GM18517 (cell line): Measurements from ENCODE around the gene BAZ1B.
A peak's percentile ranks its signal among the peaks of the same experiment; 100 is the strongest.
"Not testable (repeated sequence)": the region's sequence is repeated elsewhere in the genome, so short reads cannot be mapped to it uniquely, and the experiment has no call there.

ENCODE experiments used
- ATAC-seq: cut with Tn5 transposase; IDR thresholded peaks from one replicate; pipeline ENCODE4 v1.9.1; 2021; ENCODE audit warnings: mild to moderate bottlenecking, moderate library complexity; ENCODE audit not compliant: unreplicated experiment

The BAZ1B gene

DNA sequence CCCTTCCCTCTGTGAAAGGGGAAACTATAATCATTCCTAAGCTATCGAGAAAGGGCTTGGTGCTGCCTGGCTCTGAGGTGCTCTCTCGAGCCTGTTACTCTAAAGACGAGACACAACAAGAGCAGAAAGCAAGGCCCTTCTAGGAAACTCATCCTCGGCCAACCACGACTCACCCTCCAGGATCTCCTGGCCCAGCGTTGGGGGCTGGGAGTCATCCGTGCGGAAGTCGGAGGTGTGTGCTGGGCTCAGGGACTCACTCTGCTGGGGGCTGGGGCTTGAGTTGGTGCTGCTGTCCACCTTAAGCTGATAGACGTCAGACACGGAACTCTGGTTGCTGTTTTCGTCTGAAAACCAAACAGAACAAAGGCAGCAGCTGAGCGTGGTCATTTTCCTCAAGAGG is 17.6 kb upstream of the BAZ1B start:
- ATAC-seq, result no peak

GRCh38 chr7:73538510-73538909 is 16.4 kb upstream of the BAZ1B start:
- not testable (repeated sequence) for ATAC-seq

GRCh38 chr7:73537051-73537450 is 15.0 kb upstream of the BAZ1B start:
- no peak for ATAC-seq

GRCh38 chr7:73536479-73536878 is 14.4 kb upstream of the BAZ1B start:
- ATAC-seq, result no peak

- not testable (repeated sequence) for ATAC-seq
Measured at GRCh38 chr7:73535918-73536317, 13.8 kb upstream of the BAZ1B start.

DNA sequence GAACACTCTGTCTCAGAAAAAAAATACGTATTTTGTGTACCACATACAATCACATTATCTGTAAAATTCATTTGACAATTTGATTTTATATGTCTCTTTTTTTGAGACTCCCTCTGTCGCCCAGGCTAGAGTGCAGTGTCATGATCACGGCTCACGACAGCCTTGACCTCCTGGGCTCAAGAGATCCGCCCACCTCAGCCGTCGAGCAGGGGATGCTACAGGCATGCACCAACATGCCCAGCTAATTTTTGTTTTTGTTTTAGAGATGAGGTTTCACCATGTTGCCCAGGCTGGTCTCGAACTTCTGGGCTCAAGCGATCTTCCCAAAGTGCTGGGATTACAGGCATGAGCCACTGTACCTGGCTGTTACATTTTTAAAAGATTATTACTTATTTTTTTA is 11.6 kb upstream of the BAZ1B start:
- ATAC-seq, result no peak

DNA sequence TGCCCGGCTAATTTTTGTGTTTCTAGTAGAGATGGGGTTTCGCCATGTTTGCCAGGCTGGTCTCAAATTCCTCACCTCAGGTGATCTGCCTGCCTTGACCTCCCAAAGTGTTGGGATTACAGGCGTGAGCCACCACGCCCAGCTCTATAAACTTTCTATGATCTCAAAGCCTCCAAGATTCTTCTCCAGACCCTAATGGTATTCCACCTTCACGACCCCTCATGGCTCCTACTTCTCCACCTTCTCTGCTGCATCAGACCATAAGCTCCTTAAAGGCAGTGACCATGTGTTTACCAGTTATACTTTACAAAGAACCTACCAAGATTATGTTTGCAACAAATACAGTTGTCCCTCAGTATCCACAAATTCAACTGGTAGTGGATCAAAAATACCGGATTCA is 10.1 kb upstream of the BAZ1B start:
- no peak for ATAC-seq

- no peak for ATAC-seq
Measured at GRCh38 chr7:73530800-73531199, 8.7 kb upstream of the BAZ1B start.

DNA sequence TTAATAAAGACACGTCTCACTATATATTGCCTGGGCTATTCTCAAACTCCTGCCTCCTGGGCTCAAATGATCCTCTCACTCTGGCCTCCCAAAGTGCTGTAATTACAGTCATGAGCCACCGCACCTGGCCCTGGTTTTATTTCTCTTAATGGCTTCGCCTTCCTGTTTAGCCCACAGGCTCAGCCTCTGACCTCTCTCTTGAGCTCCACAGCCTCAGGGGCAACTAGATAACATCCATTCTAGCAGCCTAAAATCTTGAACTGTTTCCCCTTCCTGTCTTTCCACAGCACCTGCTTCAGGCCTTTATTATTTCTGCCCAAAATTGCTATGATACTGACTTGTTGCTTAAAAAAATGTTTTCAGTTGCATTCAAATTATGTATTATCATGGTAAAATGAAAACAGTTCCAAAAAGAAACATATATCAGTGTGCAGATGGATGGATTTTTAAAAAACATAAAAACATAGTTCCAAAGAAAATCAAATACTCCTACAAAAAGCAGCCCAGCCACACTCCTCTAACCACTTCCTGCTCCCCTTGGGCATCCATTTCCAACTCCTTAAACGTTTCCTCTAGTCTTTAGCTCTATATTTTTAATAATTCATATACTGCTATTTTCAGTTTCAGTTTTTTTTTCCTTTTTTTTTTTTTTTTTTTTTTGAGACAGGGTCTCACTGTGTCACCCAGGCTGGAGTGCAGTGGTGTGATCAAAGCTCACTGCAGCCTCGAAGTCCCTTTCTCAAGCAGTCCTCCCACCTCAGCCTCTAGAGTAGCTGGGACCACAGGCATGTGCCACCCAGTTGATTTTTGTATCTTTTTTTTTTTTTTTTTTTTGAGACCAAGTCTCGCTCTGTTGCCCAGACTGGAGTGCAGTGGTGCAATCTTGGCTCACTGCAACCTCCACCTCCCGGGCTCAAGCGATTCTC is 5.1 kb upstream of the BAZ1B start:
- no peak for ATAC-seq

DNA sequence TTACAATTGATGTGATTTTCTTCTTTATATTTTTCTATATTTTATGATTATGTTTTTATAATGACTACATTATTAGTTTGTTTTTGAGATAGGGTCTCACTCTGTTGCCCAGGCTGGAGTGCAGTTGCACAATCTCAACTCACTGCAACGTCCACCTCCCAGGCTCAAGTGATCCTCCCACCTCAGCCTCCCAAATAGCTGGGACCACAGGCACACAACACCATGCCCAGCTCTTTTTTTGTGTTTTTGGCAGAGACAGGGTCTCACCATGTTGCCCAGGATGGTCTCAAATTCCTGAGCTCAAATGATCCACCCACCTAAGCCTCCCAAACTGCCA is 4.0 kb upstream of the BAZ1B start:
- not testable (repeated sequence) for ATAC-seq

- ATAC-seq, result peak; percentile 47
Measured at GRCh38 chr7:73521636-73522104, 423 bp downstream of the BAZ1B start.

GRCh38 chr7:73520673-73521635 is 1.1 kb downstream of the BAZ1B start:
- ATAC-seq, result no peak

DNA sequence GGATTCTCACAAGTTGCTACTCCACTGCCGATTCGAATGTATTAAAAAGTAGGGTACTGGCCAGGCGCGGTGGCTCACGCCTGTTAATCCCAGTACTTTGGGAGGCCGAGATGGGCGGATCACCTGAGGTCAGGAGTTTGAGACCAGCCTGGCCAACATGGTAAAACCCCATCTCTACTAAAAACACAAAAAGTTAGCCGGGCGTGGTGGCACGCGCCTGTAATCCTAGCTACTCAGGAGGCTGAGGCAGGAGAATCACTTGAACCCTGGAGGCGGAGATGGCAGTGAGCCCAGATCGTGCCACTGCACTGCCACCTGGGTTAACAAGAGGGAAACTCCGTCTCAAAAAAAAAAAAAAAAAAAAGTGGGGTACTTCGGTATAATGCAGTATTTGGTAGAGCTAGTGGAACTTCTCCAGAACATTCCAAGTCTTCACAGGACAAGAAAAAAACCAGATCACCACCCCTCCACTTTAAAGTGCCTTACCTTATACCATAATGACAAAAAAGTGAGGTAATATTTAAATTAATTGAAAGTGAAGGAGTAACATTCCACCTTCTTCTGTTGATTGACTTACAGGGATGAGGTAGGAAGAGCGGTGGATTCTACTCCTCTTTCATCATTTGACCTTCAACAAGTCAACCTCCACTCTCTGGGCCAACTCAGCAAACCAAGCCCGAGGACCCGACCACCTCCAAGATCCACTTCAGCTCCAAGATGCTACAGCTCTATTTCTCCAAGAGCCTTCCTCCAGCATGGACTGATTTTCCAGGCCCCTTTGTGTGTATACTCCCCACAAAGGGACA is 2.0 kb downstream of the BAZ1B start:
- no peak for ATAC-seq

DNA sequence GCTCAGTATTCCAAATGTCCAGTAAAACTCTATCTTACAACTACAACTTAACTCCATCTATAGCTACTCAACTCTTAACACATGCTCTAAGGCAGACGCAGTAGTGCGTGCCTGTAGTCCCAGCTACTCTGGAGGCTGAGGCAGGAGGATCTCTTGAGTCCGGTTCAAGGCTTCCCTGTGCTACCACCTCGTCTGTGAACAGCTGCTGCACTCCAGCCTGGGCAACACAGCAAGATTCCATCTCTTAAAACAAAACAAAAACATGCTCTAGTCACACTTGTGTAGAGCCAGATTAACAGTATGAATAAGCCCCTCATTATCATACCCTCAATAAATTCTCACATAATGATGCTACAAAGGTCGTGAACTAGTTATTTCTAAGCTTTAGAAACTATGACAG is 3.6 kb downstream of the BAZ1B start:
- no peak for ATAC-seq

DNA sequence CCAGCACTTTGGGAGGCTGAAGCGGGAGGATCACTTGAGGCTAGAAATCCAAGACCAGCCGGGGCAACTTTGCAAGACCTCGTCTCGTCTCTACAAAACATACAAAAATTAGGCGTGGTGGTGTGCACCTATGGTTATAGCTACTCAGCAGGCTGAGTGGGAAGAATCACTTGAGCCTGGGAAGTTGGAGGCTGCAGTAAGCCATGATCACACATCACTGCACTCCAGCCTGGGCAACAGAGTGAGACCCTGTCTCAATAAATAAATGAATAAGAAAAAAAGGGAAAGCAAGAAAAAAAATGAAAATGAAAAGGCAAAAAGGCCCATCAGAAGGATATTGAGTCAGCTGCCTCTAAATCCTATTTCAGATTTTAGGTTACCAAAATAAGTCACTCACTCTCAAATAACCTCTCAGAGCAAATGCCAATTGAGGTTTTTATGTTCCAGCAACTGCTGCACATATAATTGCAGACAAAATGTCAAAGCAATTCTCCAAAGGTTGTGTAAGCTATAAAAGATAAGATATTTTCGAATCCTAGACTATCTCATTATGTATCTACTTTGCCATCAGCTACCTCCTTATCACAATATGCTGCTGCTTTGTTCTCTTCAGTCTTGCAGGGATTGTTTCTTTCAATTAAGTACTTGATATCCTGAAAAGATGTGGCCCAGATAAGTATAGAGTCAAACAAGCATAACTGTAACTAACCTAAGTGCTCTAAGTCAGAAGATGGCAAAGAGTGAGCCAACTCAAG is 4.7 kb downstream of the BAZ1B start:
- no peak for ATAC-seq

DNA sequence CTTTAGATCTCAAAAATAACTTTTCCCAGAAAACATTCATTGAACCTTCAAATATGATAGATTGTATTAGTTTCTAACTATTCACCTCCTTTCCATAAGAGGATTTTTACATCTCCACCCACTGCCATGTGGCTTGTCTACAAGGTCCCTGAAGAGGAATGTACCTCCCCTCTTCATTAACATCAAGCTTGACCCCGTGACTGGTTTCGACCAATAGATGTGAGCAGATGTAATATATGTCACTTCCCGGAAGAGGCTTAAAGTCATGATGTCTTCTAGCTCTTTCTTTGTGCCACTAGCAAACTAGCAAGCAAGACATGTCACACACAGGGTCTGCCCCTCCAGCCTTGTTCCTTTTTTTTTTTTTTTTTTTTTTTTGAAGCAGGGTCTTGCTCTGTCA is 6.9 kb downstream of the BAZ1B start:
- no peak for ATAC-seq

DNA sequence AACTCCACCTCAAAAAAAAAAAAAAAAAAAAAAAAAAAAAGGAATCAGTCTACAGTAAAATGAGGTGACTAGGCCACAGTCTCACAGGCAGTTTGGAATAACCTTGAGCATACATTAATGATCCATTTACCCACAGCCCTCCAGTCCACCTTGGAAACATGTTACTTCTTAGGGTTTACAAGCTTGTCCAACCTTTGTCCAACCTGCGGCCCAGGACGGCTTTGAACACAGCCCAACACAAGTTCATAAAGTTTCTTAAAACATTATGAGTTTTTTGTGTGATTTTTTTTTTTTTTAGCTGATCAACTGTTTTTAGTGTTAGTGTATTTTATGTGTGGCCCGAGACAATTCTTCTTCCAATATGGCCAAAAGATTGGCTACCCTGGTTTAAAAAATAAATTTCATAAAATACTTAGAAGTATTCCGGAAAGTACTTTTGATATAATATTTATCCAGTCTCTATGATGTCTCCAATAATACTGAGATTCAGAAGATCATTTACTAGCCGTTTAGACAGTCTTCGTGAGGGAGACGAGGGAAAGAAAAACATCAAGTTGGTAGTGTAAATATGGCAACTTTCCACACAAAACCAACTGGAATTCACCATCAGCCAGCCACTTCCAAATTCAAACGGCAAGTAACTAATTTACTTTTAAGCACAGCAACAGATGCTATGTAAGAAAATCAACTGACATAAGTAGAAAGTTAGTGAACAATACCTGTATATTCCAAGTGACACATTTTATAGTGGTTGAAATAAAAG is 9.9 kb downstream of the BAZ1B start:
- ATAC-seq, result no peak

GRCh38 chr7:73509463-73509862 is 12.6 kb downstream of the BAZ1B start:
- ATAC-seq, result no peak

GRCh38 chr7:73507556-73507955 is 14.5 kb downstream of the BAZ1B start:
- ATAC-seq, result no peak
